Ovary (tissue), 9 donors: ENCODE measurements around the gene DUSP16. TPM values are rescaled to one million over a fixed set of nuclear protein-coding genes. Genes with fewer than 3 reads are reported as not detected.

Source experiments
- DNase-seq, 5 donors: peaks; one replicate each; pipeline ENCODE4 v3.0.0-alpha.2; 2019 to 2020
- H3K27ac ChIP-seq, 2 donors: fragments of 200-600 bp; one replicate each; pipeline versions ENCODE4 v1.5.1 to v1.8.0; 2019 to 2022
- H3K27me3 ChIP-seq: fragments of 200-600 bp; one replicate; pipeline ENCODE4 v1.8.0; 2022
- H3K36me3 ChIP-seq: fragments of 200-600 bp; sonication (generic); one replicate; pipeline ENCODE4 v1.5.1; 2019
- H3K4me1 ChIP-seq: one replicate; pipeline ENCODE4 v1.8.1; 2013; ENCODE audit warnings: mild to moderate bottlenecking, moderate library complexity; ENCODE audit not compliant: insufficient read depth
- H3K4me3 ChIP-seq: fragments of 200-600 bp; sonication (generic); one replicate; pipeline ENCODE4 v1.5.1; 2017
- H3K9me3 ChIP-seq, 2 donors: fragments of 200-600 bp in 1 of 2; sonication (generic) in 1 of 2; one replicate each; pipeline versions ENCODE4 v1.5.1 to v1.8.1; 2013 to 2019; ENCODE audit warnings: mild to moderate bottlenecking in 1 of 2, moderate library complexity in 1 of 2
- EP300 ChIP-seq: sonication (generic); formaldehyde crosslinking; IDR thresholded peaks from one replicate; pipeline ENCODE4 v1.6.1; 2017; ENCODE audit warnings: antibody characterized with exemption
- POLR2A ChIP-seq: fragments of 450-650 bp; IDR thresholded peaks from one replicate; pipeline ENCODE4 v1.6.1; 2017; ENCODE audit warnings: antibody characterized with exemption, mild to moderate bottlenecking, moderate library complexity
- WGBS, 3 donors: extraction: QIAGEN DNeasy Blood & Tissue Kit in 1 of 3; methylation state at CpG; one replicate each; pipeline versions ENCODE4 v1.1.5 to v1.1.7; 2013 to 2017; 5-methylcytosine and 5-hydroxymethylcytosine counted together
- intact Hi-C, 4 donors: fragments of 100-400 bp; cut with DNase I; formaldehyde crosslinking; loops; one replicate each; pipeline versions ENCODE4 v1.11.0 to v1.15.1; 2022 to 2023
- polyA plus RNA-seq, 2 donors: library from polyadenylated mRNA; stranded (reverse); fragments of 200-250 nt in 1 of 2; fragments of 350-450 nt in 1 of 2; fragmentation: Illumina TruSeq in 1 of 2; extraction: RNeasy Lipid Tissue Mini Kit (QIAGEN cat#74804) in 1 of 2; gene quantifications; one replicate each; pipeline ENCODE4 v1.2.3, GENCODE V29; 2013 to 2014
- total RNA-seq, 7 donors: library from RNA; depleted of rRNA in 2 of 7; stranded (reverse); fragments of >200 nt in 2 of 7; fragmentation: NEBNext Ultra II Directional in 3 of 7; extraction: Animal tissue kit (Norgen Biotek cat#: 25700) in 3 of 7; gene quantifications; one replicate each; pipeline versions ENCODE4 v1.1.0 to v1.2.4, GENCODE V29; 2016 to 2023
- TF ChIP-seq, protein P1 (sequence below), 3 donors: fragments of 450-650 bp in 2 of 3; fragments of 200-600 bp in 1 of 3; IDR thresholded peaks; one replicate each; pipeline versions ENCODE4 v1.5.1 to v1.8.0; 2016 to 2022; ENCODE audit warnings: antibody characterized with exemption in 3 of 3, mild to moderate bottlenecking in 1 of 3
- donor health status: DM: no; HTN: no; CAD: no; lungs with moderate emphysema.
- donor health status: DM: no; HTN: no; CAD: no.
- donor health status: Bipolar disorder and iron deficiency.
- donor health status: DM: yes; HTN: yes; CAD: no.
- donor health status: DM: no; HTN: no; CAD: no.
- donor health status: DM: yes; HTN: yes; CAD: no.

The DUSP16 gene
- total and polyA plus RNA-seq, 9 donors: 12.5 to 54.0 (median 27.3) TPM

GRCh38 chr12:12609692-12610091, 47.0 kb upstream of the DUSP16 start:
- Histone ChIP-seq H3K4me3 (no peak overlapping the region), H3K27ac (no peak overlapping the region), H3K27me3 (no peaks in the 10 kb centered on the region), H3K36me3 (no peaks in the 10 kb centered on the region), H3K9me3 (no peaks in the 10 kb centered on the region), H3K4me1 (peaks cover 7% of the 10 kb centered on the region)
- no peak for TF ChIP-seq EP300
- TF ChIP-seq, protein P1, sequence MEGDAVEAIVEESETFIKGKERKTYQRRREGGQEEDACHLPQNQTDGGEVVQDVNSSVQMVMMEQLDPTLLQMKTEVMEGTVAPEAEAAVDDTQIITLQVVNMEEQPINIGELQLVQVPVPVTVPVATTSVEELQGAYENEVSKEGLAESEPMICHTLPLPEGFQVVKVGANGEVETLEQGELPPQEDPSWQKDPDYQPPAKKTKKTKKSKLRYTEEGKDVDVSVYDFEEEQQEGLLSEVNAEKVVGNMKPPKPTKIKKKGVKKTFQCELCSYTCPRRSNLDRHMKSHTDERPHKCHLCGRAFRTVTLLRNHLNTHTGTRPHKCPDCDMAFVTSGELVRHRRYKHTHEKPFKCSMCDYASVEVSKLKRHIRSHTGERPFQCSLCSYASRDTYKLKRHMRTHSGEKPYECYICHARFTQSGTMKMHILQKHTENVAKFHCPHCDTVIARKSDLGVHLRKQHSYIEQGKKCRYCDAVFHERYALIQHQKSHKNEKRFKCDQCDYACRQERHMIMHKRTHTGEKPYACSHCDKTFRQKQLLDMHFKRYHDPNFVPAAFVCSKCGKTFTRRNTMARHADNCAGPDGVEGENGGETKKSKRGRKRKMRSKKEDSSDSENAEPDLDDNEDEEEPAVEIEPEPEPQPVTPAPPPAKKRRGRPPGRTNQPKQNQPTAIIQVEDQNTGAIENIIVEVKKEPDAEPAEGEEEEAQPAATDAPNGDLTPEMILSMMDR (IDR thresholded peaks at IDR 0.05): no peak
- no peak for TF ChIP-seq POLR2A
- DNase-seq: no peak
- intact Hi-C loops: loop anchor here in 2 of 4 donors (5.0 kb wide), 2 partner anchors 47 to 88 kb away; partner anchors contain the start of genes DUSP16 (in 1 of the 2) and GPR19 (in 1 of the 2)
- 91 to 93% (median 91%) methylated on average over 3 of the region's 3 CpGs for WGBS, 3 donors

DNA sequence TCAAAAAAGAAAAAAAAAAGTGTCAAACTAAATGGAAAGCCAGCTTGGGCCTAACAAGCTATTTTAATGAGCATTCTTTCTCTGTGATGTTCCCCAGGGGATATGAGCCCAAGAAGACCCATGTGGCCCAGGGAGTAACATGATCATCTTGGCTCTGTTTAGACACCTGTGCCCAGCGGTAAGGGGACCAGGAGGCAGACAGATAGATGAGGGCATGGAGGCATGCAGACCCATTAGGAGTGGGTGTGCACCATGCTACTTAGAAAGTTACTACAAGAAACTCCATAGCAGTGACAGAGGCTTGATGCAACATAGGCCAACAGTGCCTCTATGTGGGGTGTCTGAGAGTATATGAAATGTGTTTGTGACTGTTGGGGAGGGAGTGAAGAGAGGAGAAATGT, 45.9 kb upstream of the DUSP16 start:
- no peak overlapping the region for H3K27ac ChIP-seq

DNA sequence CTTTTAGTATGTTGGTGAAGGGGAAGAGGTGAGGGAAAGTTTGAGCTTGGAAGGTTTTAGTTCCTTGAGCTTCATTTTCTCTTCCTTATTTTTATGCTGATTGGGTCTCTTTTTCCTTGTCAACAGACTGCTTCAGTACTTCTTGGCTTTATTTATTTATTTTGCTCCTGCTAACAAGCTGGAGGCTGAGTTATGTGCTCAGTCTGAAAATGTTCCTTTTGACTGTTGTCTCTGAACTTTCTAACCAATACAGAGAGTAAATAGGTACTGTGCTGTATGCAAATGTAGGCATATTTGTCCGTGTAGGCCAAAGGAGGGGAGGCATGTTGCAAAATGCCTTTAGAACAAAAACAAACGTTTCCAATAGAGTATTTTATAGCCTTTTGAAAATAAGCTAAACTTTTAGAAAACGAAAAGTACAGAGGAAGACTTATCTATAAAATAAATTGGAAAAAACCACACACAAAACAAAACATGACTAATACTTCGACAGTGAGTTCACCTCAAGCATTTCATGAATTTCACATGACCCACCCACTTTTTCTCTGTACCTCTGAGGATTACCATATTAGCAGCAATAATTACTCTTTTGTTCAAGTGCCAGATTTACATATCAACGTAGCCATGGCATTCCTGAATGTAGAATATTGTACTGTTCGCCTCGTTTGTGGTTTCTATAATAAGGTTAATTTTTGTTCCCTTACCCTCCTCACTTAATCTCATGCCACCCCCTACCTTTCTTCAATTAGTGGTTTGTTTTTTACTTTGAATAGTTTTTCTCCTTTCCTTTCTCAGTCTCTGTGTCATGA, 44.3 kb upstream of the DUSP16 start:
- no peaks in the 10 kb centered on the region for H3K9me3 ChIP-seq
- intact Hi-C loops: no loop called here
- H3K36me3 ChIP-seq: no peaks in the 10 kb centered on the region
- 32 to 33% (median 32%) methylated on average over 7 of the region's 7 CpGs for WGBS, 3 donors
- no peaks in the 10 kb centered on the region for H3K27me3 ChIP-seq
- no peak overlapping the region for H3K27ac ChIP-seq
- H3K4me3 ChIP-seq: no peak overlapping the region
- no peak for DNase-seq
- TF ChIP-seq POLR2A (no peak), EP300 (no peak)
- TF ChIP-seq, protein P1 (IDR thresholded peaks at IDR 0.05): no peak
- peaks cover 4% of the 10 kb centered on the region for H3K4me1 ChIP-seq

More for the DNA sequence above, 45.9 kb upstream of the DUSP16 start:
- peaks cover 7% of the 10 kb centered on the region for H3K4me1 ChIP-seq
- TF ChIP-seq POLR2A (no peak), EP300 (no peak)
- TF ChIP-seq, protein P1 (IDR thresholded peaks at IDR 0.05): no peak
- no peaks in the 10 kb centered on the region for H3K36me3 ChIP-seq
- H3K27me3 ChIP-seq: no peaks in the 10 kb centered on the region
- no peak overlapping the region for H3K4me3 ChIP-seq
- no peaks in the 10 kb centered on the region for H3K9me3 ChIP-seq
- no peak for DNase-seq
- 89 to 95% (median 91%) methylated on average over 1 of the region's 1 CpG for WGBS, 3 donors
- intact Hi-C loops: no loop called here

- H3K27ac ChIP-seq: no peak overlapping the region
- TF ChIP-seq, protein P1 (IDR thresholded peaks at IDR 0.05): no peak
- TF ChIP-seq EP300: no peak
- TF ChIP-seq POLR2A: no peak
- no peaks in the 10 kb centered on the region for H3K36me3 ChIP-seq
- H3K4me1 ChIP-seq: peaks cover 1% of the 10 kb centered on the region
- intact Hi-C loops: no loop called here
- no peak for DNase-seq
- H3K27me3 ChIP-seq: no peaks in the 10 kb centered on the region
- 46 to 58% (median 55%) methylated on average over 5 of the region's 5 CpGs for WGBS, 3 donors
- no peak overlapping the region for H3K4me3 ChIP-seq
- no peaks in the 10 kb centered on the region for H3K9me3 ChIP-seq
Observed at GRCh38 chr12:12604740-12605139, 42.1 kb upstream of the DUSP16 start.
